OCI-LY1 (cell line): ENCODE results near the gene SMOC2.

Experiments
- CTCF ChIP-seq: fragments of 200-600 bp; sonication (generic), shearing (Covaris generic); IDR thresholded peaks from 2 replicates; pipeline ENCODE4 v1.5.1; 2017; ENCODE audit warnings: mild to moderate bottlenecking, antibody characterized with exemption, low read length, moderate library complexity, mixed read lengths
- EZH2 ChIP-seq: fragments of 200-600 bp; sonication (generic), shearing (Covaris generic); IDR thresholded peaks from 2 replicates; pipeline ENCODE4 v1.8.0; 2017; ENCODE audit warnings: borderline replicate concordance, mixed run types, mild to moderate bottlenecking, antibody characterized with exemption, low read length, moderate library complexity, mixed read lengths

GRCh38 chr6:168529214-168529613, 88.2 kb downstream of the SMOC2 start:
- TF ChIP-seq CTCF = no peak
- TF ChIP-seq EZH2 = no peak
